ENCODE measurements around the gene CACTIN.

DNA sequence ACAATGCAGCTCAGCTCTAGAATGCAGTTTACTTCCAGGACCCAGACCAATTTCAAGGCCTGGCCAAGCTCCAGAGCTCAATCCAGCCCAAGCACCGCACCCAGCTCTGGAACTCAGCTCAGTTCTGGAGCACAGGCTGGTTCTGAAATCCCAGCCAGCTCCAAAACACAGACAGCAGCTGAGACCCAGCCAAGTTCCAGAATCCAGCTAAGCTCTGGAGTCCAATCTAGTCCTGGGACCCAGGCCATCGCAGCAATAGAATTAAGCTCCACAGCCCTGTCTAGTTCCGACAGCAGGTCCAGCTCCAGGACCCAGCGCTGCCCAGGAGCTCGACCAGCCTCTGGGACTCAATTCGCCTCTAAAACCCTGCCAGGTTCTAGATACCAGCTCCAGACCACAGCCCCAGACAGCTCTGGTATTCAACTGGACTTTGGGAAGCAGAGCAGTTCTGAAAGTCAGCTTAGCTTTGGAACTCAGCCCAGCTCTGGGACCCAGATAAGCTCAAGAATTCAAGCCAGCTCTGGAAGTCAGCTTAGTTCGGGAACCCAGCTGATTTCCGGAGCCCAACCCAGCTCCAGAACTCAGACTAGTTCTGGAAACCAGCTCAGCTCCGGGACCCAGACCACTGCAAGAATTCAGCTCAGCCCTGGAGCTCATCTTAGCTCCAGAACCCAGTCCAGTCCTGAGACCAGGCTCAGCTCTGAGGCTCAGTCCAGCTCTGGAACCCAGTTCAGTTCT, 34.5 kb downstream of the CACTIN start:
- TF ChIP-seq POLR2A (IDR thresholded peaks at IDR 0.05) (no peak), POLR2AphosphoS5 (IDR thresholded peaks at IDR 0.05) (no peak)
- TF ChIP-seq, protein P1, sequence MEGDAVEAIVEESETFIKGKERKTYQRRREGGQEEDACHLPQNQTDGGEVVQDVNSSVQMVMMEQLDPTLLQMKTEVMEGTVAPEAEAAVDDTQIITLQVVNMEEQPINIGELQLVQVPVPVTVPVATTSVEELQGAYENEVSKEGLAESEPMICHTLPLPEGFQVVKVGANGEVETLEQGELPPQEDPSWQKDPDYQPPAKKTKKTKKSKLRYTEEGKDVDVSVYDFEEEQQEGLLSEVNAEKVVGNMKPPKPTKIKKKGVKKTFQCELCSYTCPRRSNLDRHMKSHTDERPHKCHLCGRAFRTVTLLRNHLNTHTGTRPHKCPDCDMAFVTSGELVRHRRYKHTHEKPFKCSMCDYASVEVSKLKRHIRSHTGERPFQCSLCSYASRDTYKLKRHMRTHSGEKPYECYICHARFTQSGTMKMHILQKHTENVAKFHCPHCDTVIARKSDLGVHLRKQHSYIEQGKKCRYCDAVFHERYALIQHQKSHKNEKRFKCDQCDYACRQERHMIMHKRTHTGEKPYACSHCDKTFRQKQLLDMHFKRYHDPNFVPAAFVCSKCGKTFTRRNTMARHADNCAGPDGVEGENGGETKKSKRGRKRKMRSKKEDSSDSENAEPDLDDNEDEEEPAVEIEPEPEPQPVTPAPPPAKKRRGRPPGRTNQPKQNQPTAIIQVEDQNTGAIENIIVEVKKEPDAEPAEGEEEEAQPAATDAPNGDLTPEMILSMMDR (IDR thresholded peaks at IDR 0.05): no peak
